Measurements from ENCODE around the gene FOXP1. TPM values are rescaled to one million over a fixed set of nuclear protein-coding genes. Genes with fewer than 3 reads are reported as not detected.

The FOXP1 gene
- total and polyA plus RNA-seq, 2 of the 13 experiments (the other 11 are each of a cell fraction or from before 2014, with no cell fraction given), result 40.4 to 59.0 TPM

DNA sequence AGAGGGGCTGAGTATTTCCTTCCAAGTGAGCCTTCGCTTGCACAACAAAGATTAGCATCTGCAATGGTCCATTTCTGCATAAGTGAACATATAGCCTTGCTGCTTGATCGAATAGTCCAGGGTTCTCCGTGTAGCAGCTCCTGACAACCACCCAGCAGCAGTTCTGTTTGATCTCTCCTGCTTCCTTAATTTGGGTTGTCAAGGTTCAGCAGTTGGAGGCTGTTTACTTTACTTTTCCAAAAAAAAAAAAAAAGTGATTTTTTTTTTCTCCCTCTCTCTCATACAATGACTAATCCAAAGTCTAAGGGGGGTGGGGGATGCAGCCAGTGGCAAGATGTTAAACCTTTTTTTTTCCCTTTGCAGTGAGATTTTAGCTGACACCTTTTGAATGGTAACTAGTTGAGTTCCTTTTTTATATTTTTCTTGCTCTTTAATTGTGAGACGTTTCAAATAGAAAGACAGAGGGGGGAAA is 3.6 kb downstream of the FOXP1 start (continued):
- TF ChIP-seq, protein P1, sequence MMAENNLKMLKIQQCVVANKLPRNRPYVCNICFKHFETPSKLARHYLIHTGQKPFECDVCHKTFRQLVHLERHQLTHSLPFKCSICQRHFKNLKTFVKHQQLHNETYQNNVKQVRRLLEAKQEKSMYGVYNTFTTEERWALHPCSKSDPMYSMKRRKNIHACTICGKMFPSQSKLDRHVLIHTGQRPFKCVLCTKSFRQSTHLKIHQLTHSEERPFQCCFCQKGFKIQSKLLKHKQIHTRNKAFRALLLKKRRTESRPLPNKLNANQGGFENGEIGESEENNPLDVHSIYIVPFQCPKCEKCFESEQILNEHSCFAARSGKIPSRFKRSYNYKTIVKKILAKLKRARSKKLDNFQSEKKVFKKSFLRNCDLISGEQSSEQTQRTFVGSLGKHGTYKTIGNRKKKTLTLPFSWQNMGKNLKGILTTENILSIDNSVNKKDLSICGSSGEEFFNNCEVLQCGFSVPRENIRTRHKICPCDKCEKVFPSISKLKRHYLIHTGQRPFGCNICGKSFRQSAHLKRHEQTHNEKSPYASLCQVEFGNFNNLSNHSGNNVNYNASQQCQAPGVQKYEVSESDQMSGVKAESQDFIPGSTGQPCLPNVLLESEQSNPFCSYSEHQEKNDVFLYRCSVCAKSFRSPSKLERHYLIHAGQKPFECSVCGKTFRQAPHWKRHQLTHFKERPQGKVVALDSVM (CRISPR knock-in tag; IDR thresholded peaks at IDR 0.05), result no peak
- TF ChIP-seq, protein P2, sequence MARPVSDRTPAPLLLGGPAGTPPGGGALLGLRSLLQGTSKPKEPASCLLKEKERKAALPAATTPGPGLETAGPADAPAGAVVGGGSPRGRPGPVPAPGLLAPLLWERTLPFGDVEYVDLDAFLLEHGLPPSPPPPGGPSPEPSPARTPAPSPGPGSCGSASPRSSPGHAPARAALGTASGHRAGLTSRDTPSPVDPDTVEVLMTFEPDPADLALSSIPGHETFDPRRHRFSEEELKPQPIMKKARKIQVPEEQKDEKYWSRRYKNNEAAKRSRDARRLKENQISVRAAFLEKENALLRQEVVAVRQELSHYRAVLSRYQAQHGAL (CRISPR knock-in tag; IDR thresholded peaks at IDR 0.05; ENCODE audit: not compliant biosample characterization), result no peak
- TF ChIP-seq ZNF605 (CRISPR knock-in tag; IDR thresholded peaks at IDR 0.05), result no peak
- TF ChIP-seq, protein P3, sequence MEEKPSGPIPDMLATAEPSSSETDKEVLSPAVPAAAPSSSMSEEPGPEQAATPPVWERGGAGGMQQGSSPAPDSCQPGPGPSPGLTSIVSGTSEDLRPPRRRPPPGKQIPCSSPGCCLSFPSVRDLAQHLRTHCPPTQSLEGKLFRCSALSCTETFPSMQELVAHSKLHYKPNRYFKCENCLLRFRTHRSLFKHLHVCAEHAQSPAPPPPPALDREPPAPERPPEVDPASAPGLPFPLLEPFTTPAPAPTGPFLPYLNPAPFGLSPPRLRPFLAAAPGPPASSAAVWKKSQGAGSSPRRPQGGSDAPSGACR (CRISPR knock-in tag; IDR thresholded peaks at IDR 0.05), result peak; percentile 39; the same call in 1 of the 2 replicates
- TF ChIP-seq TEAD3 (CRISPR knock-in tag; optimal IDR thresholded peaks at IDR 0.05; ENCODE audit: borderline replicate concordance), result no peak
- no peak for TF ChIP-seq ZNF274 (CRISPR knock-in tag; IDR thresholded peaks at IDR 0.05)
- no peak for TF ChIP-seq PAX8 (CRISPR knock-in tag; IDR thresholded peaks at IDR 0.05; ENCODE audit: borderline replicate concordance)
- TF ChIP-seq, protein P4, sequence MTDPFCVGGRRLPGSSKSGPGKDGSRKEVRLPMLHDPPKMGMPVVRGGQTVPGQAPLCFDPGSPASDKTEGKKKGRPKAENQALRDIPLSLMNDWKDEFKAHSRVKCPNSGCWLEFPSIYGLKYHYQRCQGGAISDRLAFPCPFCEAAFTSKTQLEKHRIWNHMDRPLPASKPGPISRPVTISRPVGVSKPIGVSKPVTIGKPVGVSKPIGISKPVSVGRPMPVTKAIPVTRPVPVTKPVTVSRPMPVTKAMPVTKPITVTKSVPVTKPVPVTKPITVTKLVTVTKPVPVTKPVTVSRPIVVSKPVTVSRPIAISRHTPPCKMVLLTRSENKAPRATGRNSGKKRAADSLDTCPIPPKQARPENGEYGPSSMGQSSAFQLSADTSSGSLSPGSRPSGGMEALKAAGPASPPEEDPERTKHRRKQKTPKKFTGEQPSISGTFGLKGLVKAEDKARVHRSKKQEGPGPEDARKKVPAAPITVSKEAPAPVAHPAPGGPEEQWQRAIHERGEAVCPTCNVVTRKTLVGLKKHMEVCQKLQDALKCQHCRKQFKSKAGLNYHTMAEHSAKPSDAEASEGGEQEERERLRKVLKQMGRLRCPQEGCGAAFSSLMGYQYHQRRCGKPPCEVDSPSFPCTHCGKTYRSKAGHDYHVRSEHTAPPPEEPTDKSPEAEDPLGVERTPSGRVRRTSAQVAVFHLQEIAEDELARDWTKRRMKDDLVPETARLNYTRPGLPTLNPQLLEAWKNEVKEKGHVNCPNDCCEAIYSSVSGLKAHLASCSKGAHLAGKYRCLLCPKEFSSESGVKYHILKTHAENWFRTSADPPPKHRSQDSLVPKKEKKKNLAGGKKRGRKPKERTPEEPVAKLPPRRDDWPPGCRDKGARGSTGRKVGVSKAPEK (CRISPR knock-in tag; IDR thresholded peaks at IDR 0.05; ENCODE audit: borderline replicate concordance), result no peak
- TF ChIP-seq, protein P5, sequence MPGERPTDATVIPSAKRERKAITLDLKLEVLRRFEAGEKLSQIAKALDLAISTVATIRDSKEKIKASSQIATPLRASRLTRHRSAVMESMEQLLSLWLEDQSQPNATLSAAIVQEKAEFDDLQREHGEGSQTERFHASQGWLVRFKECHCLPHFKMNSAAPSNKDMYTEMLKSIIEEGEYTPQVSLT (CRISPR knock-in tag; IDR thresholded peaks at IDR 0.05; ENCODE audit: borderline replicate concordance, low read depth), result no peak
- no peak for TF ChIP-seq TCF7L2 (IDR thresholded peaks at IDR 0.05; ENCODE audit: low read depth, low read length)
- no peak for TF ChIP-seq ZNF230 (CRISPR knock-in tag; IDR thresholded peaks at IDR 0.05)
- no peak for TF ChIP-seq CAMTA2 (CRISPR knock-in tag; IDR thresholded peaks at IDR 0.05; ENCODE audit: borderline replicate concordance)
- TF ChIP-seq MIXL1 (CRISPR knock-in tag; IDR thresholded peaks at IDR 0.05), result peak; percentile 80
- no peak for TF ChIP-seq RFX1 (IDR thresholded peaks at IDR 0.05)
- no peak for TF ChIP-seq KDM2A (CRISPR knock-in tag; IDR thresholded peaks at IDR 0.05; ENCODE audit: borderline replicate concordance, low read depth)
- TF ChIP-seq ZNF749 (CRISPR knock-in tag; IDR thresholded peaks at IDR 0.05; ENCODE audit: borderline replicate concordance), result no peak
- no peak; the same call in 1 of the 2 replicates for TF ChIP-seq ERF (CRISPR knock-in tag; IDR thresholded peaks at IDR 0.05)
- no peak for TF ChIP-seq ZFP37 (CRISPR knock-in tag; IDR thresholded peaks at IDR 0.05; ENCODE audit: borderline replicate concordance)
- TF ChIP-seq ZNF781 (CRISPR knock-in tag; IDR thresholded peaks at IDR 0.05; ENCODE audit: borderline replicate concordance, not compliant biosample characterization), result no peak
- TF ChIP-seq, protein P6, sequence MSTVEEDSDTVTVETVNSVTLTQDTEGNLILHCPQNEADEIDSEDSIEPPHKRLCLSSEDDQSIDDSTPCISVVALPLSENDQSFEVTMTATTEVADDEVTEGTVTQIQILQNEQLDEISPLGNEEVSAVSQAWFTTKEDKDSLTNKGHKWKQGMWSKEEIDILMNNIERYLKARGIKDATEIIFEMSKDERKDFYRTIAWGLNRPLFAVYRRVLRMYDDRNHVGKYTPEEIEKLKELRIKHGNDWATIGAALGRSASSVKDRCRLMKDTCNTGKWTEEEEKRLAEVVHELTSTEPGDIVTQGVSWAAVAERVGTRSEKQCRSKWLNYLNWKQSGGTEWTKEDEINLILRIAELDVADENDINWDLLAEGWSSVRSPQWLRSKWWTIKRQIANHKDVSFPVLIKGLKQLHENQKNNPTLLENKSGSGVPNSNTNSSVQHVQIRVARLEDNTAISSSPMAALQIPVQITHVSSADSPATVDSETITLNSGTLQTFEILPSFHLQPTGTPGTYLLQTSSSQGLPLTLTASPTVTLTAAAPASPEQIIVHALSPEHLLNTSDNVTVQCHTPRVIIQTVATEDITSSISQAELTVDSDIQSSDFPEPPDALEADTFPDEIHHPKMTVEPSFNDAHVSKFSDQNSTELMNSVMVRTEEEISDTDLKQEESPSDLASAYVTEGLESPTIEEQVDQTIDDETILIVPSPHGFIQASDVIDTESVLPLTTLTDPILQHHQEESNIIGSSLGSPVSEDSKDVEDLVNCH (CRISPR knock-in tag; IDR thresholded peaks at IDR 0.05), result no peak
